NCI-H2081 (cell line): ENCODE data around the gene CTXN3.
"Not testable (repeated sequence)": the region's sequence is repeated elsewhere in the genome, so short reads cannot be mapped to it uniquely, and the experiment has no call there.

Experiments
- DNase-seq, 2 experiments: peaks; one replicate each; lab custom pipeline; 2025; lab: John Stamatoyannopoulos, UW

The CTXN3 gene

GRCh38 chr5:127652952-127653611 lies 4.2 kb downstream of the CTXN3 start:
- DNase-seq, result no peak

- DNase-seq, result no peak
Observed at GRCh38 chr5:127656825-127657224, 7.9 kb downstream of the CTXN3 start.

- no peak for DNase-seq
Observed at GRCh38 chr5:127660047-127660733, 11.3 kb downstream of the CTXN3 start.

GRCh38 chr5:127664093-127664492 lies 15.2 kb downstream of the CTXN3 start:
- no peak for DNase-seq

GRCh38 chr5:127665641-127666040 lies 16.8 kb downstream of the CTXN3 start:
- DNase-seq, result no peak

- no peak for DNase-seq
Observed at GRCh38 chr5:127666043-127666716, 17.3 kb downstream of the CTXN3 start.

- DNase-seq, result no peak
Observed at GRCh38 chr5:127667926-127668325, 19.0 kb downstream of the CTXN3 start.

GRCh38 chr5:127671218-127671617 lies 22.3 kb downstream of the CTXN3 start:
- no peak for DNase-seq

GRCh38 chr5:127673117-127673800 lies 24.4 kb downstream of the CTXN3 start:
- no peak for DNase-seq

GRCh38 chr5:127676951-127677350 lies 28.1 kb downstream of the CTXN3 start:
- DNase-seq, result not testable (repeated sequence)

GRCh38 chr5:127679691-127680330 lies 30.9 kb downstream of the CTXN3 start:
- not testable (repeated sequence) for DNase-seq

GRCh38 chr5:127680595-127680994 lies 31.7 kb downstream of the CTXN3 start:
- DNase-seq, result no peak

GRCh38 chr5:127683008-127683407 lies 34.1 kb downstream of the CTXN3 start:
- DNase-seq, result no peak

- DNase-seq, result no peak
Observed at GRCh38 chr5:127684726-127685467, 36.0 kb downstream of the CTXN3 start.

GRCh38 chr5:127685662-127686061 lies 36.8 kb downstream of the CTXN3 start:
- DNase-seq, result no peak

- DNase-seq, result no peak
Observed at GRCh38 chr5:127686424-127686823, 37.5 kb downstream of the CTXN3 start.

GRCh38 chr5:127694518-127695171 lies 45.8 kb downstream of the CTXN3 start:
- no peak for DNase-seq

GRCh38 chr5:127695346-127695745 lies 46.5 kb downstream of the CTXN3 start:
- no peak for DNase-seq

GRCh38 chr5:127696683-127697082 lies 47.8 kb downstream of the CTXN3 start:
- no peak for DNase-seq

- DNase-seq, result no peak
Observed at GRCh38 chr5:127697894-127698600, 49.2 kb downstream of the CTXN3 start.
